HCT116 (cell line): ENCODE results near the gene OSBP2. TPM values are rescaled to one million over a fixed set of nuclear protein-coding genes. Genes with fewer than 3 reads are reported as not detected.

Experiments used
- ATAC-seq: fragments of 200-7000 bp; cut with Tn5 transposase; 2 replicates; pipeline ENCODE4 v1.9.1; 2020; ENCODE audit warnings: mild to moderate bottlenecking, moderate library complexity
- BruUV-seq: library from RNA; stranded (reverse); fragments of 400-500 nt; replicated peaks from 2 replicates; lab custom pipeline; 2021; lab: Mats Ljungman, UMichigan
- CTCF ChIA-PET: fragments of 300-600 bp; sonication (Branson Sonifier 250); formaldehyde crosslinking; loops from one replicate; lab custom pipeline; 2021; ENCODE audit warnings: antibody characterized with exemption; lab: Charles Lee
- POLR2A ChIA-PET: fragments of 300-600, 350-600 bp; sonication (Branson Sonifier 250); formaldehyde crosslinking; loops from one replicate; lab custom pipeline; 2021; ENCODE audit warnings: antibody characterized with exemption; lab: Charles Lee
- RAD21 ChIA-PET, 2 experiments: fragments of 300-600 bp; sonication (Branson Sonifier 250); formaldehyde crosslinking; loops; one replicate each; lab custom pipeline; 2023; ENCODE audit warnings: low total read pairs in 2 of 2; ENCODE audit not compliant: uncharacterized antibody in 2 of 2, unreplicated experiment in 2 of 2, low non-redundant PET in 1 of 2; lab: Charles Lee
- DNase-seq: peaks from one replicate; pipeline ENCODE4 v3.0.0-alpha.2; 2010; ENCODE audit warnings: low read depth, low spot score
- H2AFZ ChIP-seq: fragments of 200-600 bp; shearing (Covaris generic), sonication (generic); 2 replicates; pipeline ENCODE4 v1.6.1; 2017; ENCODE audit warnings: low read depth, mixed run types, mixed read lengths, antibody characterized with exemption, low read length; ENCODE audit not compliant: poor library complexity, severe bottlenecking
- H3K27ac ChIP-seq: 2 replicates; pipeline ENCODE4 v1.5.1; 2012; ENCODE audit warnings: low read depth, low read length
- H3K27me3 ChIP-seq: fragments of 200-600 bp; sonication (generic); 2 replicates; pipeline ENCODE4 v1.6.1; 2016; ENCODE audit warnings: mixed run types, low read length, mixed read lengths; ENCODE audit not compliant: insufficient read depth
- H3K36me3 ChIP-seq, 2 experiments: fragments of 200-500 bp in 1 of 2; fragments of 200-600 bp in 1 of 2; sonication (Bioruptor generic) in 1 of 2; sonication (generic) in 1 of 2; 2 replicates each; pipeline versions ENCODE4 v1.5.1 to v1.6.1; 2014 to 2016; ENCODE audit warnings: low read length in 2 of 2, inconsistent platforms in 1 of 2, mixed read lengths in 1 of 2, mixed run types in 1 of 2; ENCODE audit not compliant: insufficient read depth in 2 of 2, control insufficient read depth in 1 of 2
- H3K4me1 ChIP-seq, 2 experiments: fragments of 200-600 bp in 1 of 2; sonication (generic) in 1 of 2; 2 replicates each; pipeline versions ENCODE4 v1.5.1 to v1.6.1; 2012 to 2017; ENCODE audit warnings: low read length in 2 of 2, inconsistent platforms in 1 of 2, mild to moderate bottlenecking in 1 of 2, mixed read lengths in 1 of 2, mixed run types in 1 of 2, moderate library complexity in 1 of 2; ENCODE audit not compliant: insufficient read depth in 2 of 2, control insufficient read depth in 1 of 2
- H3K4me2 ChIP-seq: fragments of 200-600 bp; sonication (generic); 2 replicates; pipeline ENCODE4 v1.6.1; 2017; ENCODE audit warnings: mixed run types, low read length, mixed read lengths
- H3K4me3 ChIP-seq, 2 experiments: fragments of 200-600 bp in 1 of 2; sonication (generic) in 1 of 2; replicated peaks in 1 of 2; 2 replicates each; pipeline ENCODE4 v1.5.1; 2011 to 2016; ENCODE audit warnings: low read length in 2 of 2, control low read depth in 1 of 2, low read depth in 1 of 2, mild to moderate bottlenecking in 1 of 2, mixed read lengths in 1 of 2, mixed run types in 1 of 2
- H3K79me2 ChIP-seq: fragments of 200-600 bp; sonication (generic); 2 replicates; pipeline ENCODE4 v1.6.1; 2017; ENCODE audit warnings: mild to moderate bottlenecking, mixed run types, low read length, moderate library complexity, mixed read lengths; ENCODE audit not compliant: insufficient read depth
- H3K9ac ChIP-seq: fragments of 200-600 bp; sonication (generic); 2 replicates; pipeline ENCODE4 v1.6.1; 2016; ENCODE audit warnings: low read length, mixed read lengths
- H3K9me2 ChIP-seq: fragments of 200-600 bp; sonication (generic), shearing (Covaris generic); 2 replicates; pipeline ENCODE4 v1.6.1; 2017; ENCODE audit warnings: mixed run types, mild to moderate bottlenecking, moderate library complexity; ENCODE audit not compliant: insufficient read depth
- H3K9me3 ChIP-seq, 2 experiments: fragments of 200-500 bp in 1 of 2; fragments of 200-600 bp in 1 of 2; sonication (Bioruptor generic) in 1 of 2; sonication (generic) in 1 of 2; 2 replicates each; pipeline ENCODE4 v1.6.1; 2014 to 2017; ENCODE audit warnings: low read length in 2 of 2, mixed read lengths in 2 of 2, inconsistent platforms in 1 of 2, low read depth in 1 of 2, mild to moderate bottlenecking in 1 of 2, mixed run types in 1 of 2, moderate library complexity in 1 of 2; ENCODE audit not compliant: control insufficient read depth in 1 of 2, insufficient read depth in 1 of 2
- H4K20me1 ChIP-seq: fragments of 200-600 bp; sonication (generic), shearing (Covaris generic); 2 replicates; pipeline ENCODE4 v1.6.1; 2017; ENCODE audit warnings: mixed run types, mild to moderate bottlenecking, moderate library complexity; ENCODE audit not compliant: insufficient read depth
- CEBPB ChIP-seq: IDR thresholded peaks from 2 replicates; pipeline ENCODE4 v1.6.1; 2012; ENCODE audit warnings: low read depth
- CTCF ChIP-seq, 3 experiments: fragments of 200-600 bp in 1 of 3; sonication (generic) in 1 of 3; IDR thresholded peaks in 2 of 3; conservative IDR thresholded peaks in 1 of 3; 2 replicates each; pipeline ENCODE4 v1.5.1; 2012 to 2017; ENCODE audit warnings: low read depth in 2 of 3, low read length in 2 of 3, antibody characterized with exemption in 1 of 3, borderline replicate concordance in 1 of 3, control low read depth in 1 of 3, mild to moderate bottlenecking in 1 of 3, mixed read lengths in 1 of 3, mixed run types in 1 of 3, moderate library complexity in 1 of 3; ENCODE audit not compliant: insufficient read depth in 1 of 3
- EGR1 ChIP-seq: IDR thresholded peaks from 2 replicates; pipeline ENCODE4 v1.6.1; 2012; ENCODE audit warnings: low read depth
- EZH2 ChIP-seq: fragments of 200-600 bp; sonication (generic); IDR thresholded peaks from 2 replicates; pipeline ENCODE4 v1.6.1; 2017; ENCODE audit warnings: antibody characterized with exemption, mixed run types
- EZH2phosphoT487 ChIP-seq: fragments of 200-600 bp; IDR thresholded peaks from 2 replicates; pipeline ENCODE4 v1.6.1; 2018; ENCODE audit warnings: antibody characterized with exemption, borderline replicate concordance
- FOSL1 ChIP-seq: IDR thresholded peaks from 2 replicates; pipeline ENCODE4 v1.6.1; 2012; ENCODE audit warnings: low read depth
- JUND ChIP-seq: IDR thresholded peaks from 2 replicates; pipeline ENCODE4 v1.6.1; 2012
- MAX ChIP-seq: IDR thresholded peaks from 2 replicates; pipeline ENCODE4 v1.6.1; 2012
- POLR2A ChIP-seq: IDR thresholded peaks from 2 replicates; pipeline ENCODE4 v1.7.0; 2011; ENCODE audit warnings: borderline replicate concordance; ENCODE audit not compliant: insufficient read depth, insufficient read length; ENCODE audit errors: extremely low read depth
- RAD21 ChIP-seq: IDR thresholded peaks from 2 replicates; pipeline ENCODE4 v1.6.1; 2012; ENCODE audit warnings: low read depth, mild to moderate bottlenecking
- REST ChIP-seq: IDR thresholded peaks from 2 replicates; pipeline ENCODE4 v1.6.1; 2012; ENCODE audit warnings: low read depth
- SP1 ChIP-seq: IDR thresholded peaks from 2 replicates; pipeline ENCODE4 v1.6.1; 2012; ENCODE audit warnings: low read depth
- ZBTB33 ChIP-seq: IDR thresholded peaks from 2 replicates; pipeline ENCODE4 v1.6.1; 2011; ENCODE audit warnings: mild to moderate bottlenecking, low read length, moderate library complexity; ENCODE audit not compliant: insufficient replicate concordance; ENCODE audit errors: extremely low read depth
- ZFX ChIP-seq: fragments of 450-650 bp; IDR thresholded peaks from 2 replicates; pipeline ENCODE4 v1.6.1; 2017
- intact Hi-C: fragments of 100-400 bp; cut with micrococcal nuclease; formaldehyde crosslinking; loops from 2 replicates; pipeline ENCODE4 v1.10.0; 2022
- total RNA-seq: library from RNA; stranded (reverse); gene quantifications from one replicate; pipeline ENCODE4 v1.2.1, GENCODE V29; 2021; ENCODE audit not compliant: unreplicated experiment

The OSBP2 gene
- total RNA-seq, 1 experiment from 2014 or later, result 12.9 TPM

- no peak for TF ChIP-seq CTCF (IDR thresholded peaks at IDR 0.05 in 2 of 3, conservative IDR thresholded peaks at IDR 0.05 in 1 of 3; ENCODE audit: borderline replicate concordance in 1 of 3, insufficient read depth in 1 of 3, low read depth in 2 of 3, low read length in 2 of 3)
- TF ChIP-seq FOSL1, result no peak
- no peak for TF ChIP-seq RAD21
Measured at GRCh38 chr22:30868663-30869385, 174.2 kb downstream of the OSBP2 start (continued).

- no peak overlapping the region for H2AFZ ChIP-seq
- H3K4me1 ChIP-seq, result no peaks in the 10 kb centered on the region; a peak in 1 of 4 replicates
- intact Hi-C loops, result no loop called here
- no peak for ATAC-seq
- no peak overlapping the region for H3K4me3 ChIP-seq
- ChIA-PET RAD21 (no interaction called here), POLR2A (no interaction called here), CTCF (no interaction called here)
- TF ChIP-seq ZBTB33, result no peak
- no peak for TF ChIP-seq POLR2A
- TF ChIP-seq EZH2, result no peak
- TF ChIP-seq CEBPB, result no peak
- TF ChIP-seq RAD21, result no peak
- no peak for TF ChIP-seq SP1
- TF ChIP-seq EZH2phosphoT487, result no peak
- no peak for TF ChIP-seq JUND
- no peak for TF ChIP-seq MAX
- TF ChIP-seq EGR1, result no peak
- TF ChIP-seq ZFX, result no peak
- TF ChIP-seq REST, result no peak
- DNase-seq, result no peak
- no peaks in the 10 kb centered on the region for H4K20me1 ChIP-seq
- no peak overlapping the region for H3K27ac ChIP-seq
- no peak overlapping the region for H3K9ac ChIP-seq
- no peaks in the 10 kb centered on the region for H3K9me2 ChIP-seq
- H3K79me2 ChIP-seq, result no peaks in the 10 kb centered on the region
- H3K4me2 ChIP-seq, result no peak overlapping the region
- no peaks in the 10 kb centered on the region for H3K9me3 ChIP-seq
- no peaks in the 10 kb centered on the region for H3K36me3 ChIP-seq
- BruUV-seq, result no TSS peak
- H3K27me3 ChIP-seq, result no peaks in the 10 kb centered on the region
Measured at GRCh38 chr22:30869667-30870395, 175.2 kb downstream of the OSBP2 start.
